K562 (cell line): ENCODE measurements around the gene SKIC2. TPM values are rescaled to one million over a fixed set of nuclear protein-coding genes. Genes with fewer than 3 reads are reported as not detected.

Experiments
- BCL6 ChIP-seq: fragments of 250-450 bp; sonication (Bioruptor Pico); IDR thresholded peaks from 2 replicates; pipeline ENCODE4 v1.4.0; 2020
- CREM ChIP-seq: IDR thresholded peaks from 2 replicates; pipeline ENCODE4 v1.6.1; 2014; ENCODE audit warnings: antibody characterized with exemption, low read depth
- KLF10 ChIP-seq: fragments of 250-450 bp; sonication (Bioruptor Pico); IDR thresholded peaks from 2 replicates; pipeline ENCODE4 v1.6.1; 2021; ENCODE audit warnings: matching md5 sums
- NFIX ChIP-seq: fragments of 250-450 bp; sonication (Bioruptor Pico); IDR thresholded peaks from 2 replicates; pipeline ENCODE4 v1.4.0; 2020; ENCODE audit warnings: low read depth, mild to moderate bottlenecking, moderate library complexity
- POLR2A ChIP-seq: fragments of 450-650 bp; conservative IDR thresholded peaks from 2 replicates; pipeline ENCODE4 v1.6.1; 2016
- RBM14 ChIP-seq: fragments of 200-400 bp; formaldehyde crosslinking; IDR thresholded peaks from 2 replicates; pipeline ENCODE4 v1.6.1; 2018; ENCODE audit warnings: low read depth, mild to moderate bottlenecking, low read length, moderate library complexity, borderline replicate concordance; ENCODE audit not compliant: insufficient read depth
- SRF ChIP-seq, 2 experiments: fragments of 250-450, 450-650 bp in 1 of 2; sonication (Bioruptor Pico) in 1 of 2; sonication (generic) in 1 of 2; formaldehyde crosslinking; IDR thresholded peaks; 2 replicates each; pipeline versions ENCODE4 v1.5.0 to v1.5.1; 2020 to 2022; ENCODE audit warnings: mild to moderate bottlenecking in 1 of 2, missing genetic modification reagents in 1 of 2
- STAT6 ChIP-seq: sonication (generic); formaldehyde crosslinking; IDR thresholded peaks from 2 replicates; pipeline ENCODE4 v1.8.1; 2023; ENCODE audit warnings: mild to moderate bottlenecking, missing genetic modification reagents
- ZFP1 ChIP-seq: fragments of 450-650 bp; formaldehyde crosslinking; IDR thresholded peaks from 2 replicates; pipeline ENCODE4 v1.4.0; 2020; ENCODE audit warnings: mild to moderate bottlenecking, mixed read lengths
- ZNF318 ChIP-seq, 2 experiments: fragments of 450-650 bp; IDR thresholded peaks; 2 replicates each; pipeline ENCODE4 v1.6.1; 2016; ENCODE audit warnings: mild to moderate bottlenecking in 2 of 2, borderline replicate concordance in 1 of 2, low read depth in 1 of 2, moderate library complexity in 1 of 2
- polyA plus RNA-seq, 8 experiments: library from polyadenylated mRNA; depleted of rRNA in 4 of 8; stranded (reverse) in 5 of 8; unstranded in 3 of 8; fragments of >200 nt; fragmentation: Nextera tagmentation in 2 of 8; fragmentation: Illumina TruSeq in 1 of 8; extraction: Ambion mirVana in 2 of 8; extraction: Trizol in 1 of 8; gene quantifications; 2 replicates each; pipeline versions ENCODE4 v1.2.1 to v1.2.3, GENCODE V29; 2011 to 2014; ENCODE audit warnings: inconsistent platforms in 1 of 8, missing spikeins in 1 of 8
- total RNA-seq, 7 experiments: library from RNA; depleted of rRNA in 6 of 7; stranded (reverse); fragments of >200 nt in 6 of 7; fragmentation: Illumina TruSeq in 2 of 7; extraction: Trizol in 2 of 7; gene quantifications; 2 replicates each; pipeline versions ENCODE4 v1.2.1 to v1.2.3, GENCODE V29; 2011 to 2021; ENCODE audit warnings: low replicate concordance in 1 of 7
- TF ChIP-seq, protein P1 (sequence below): fragments of 250-450 bp; sonication (Bioruptor Pico); IDR thresholded peaks from 2 replicates; pipeline ENCODE4 v1.4.0; 2020; ENCODE audit warnings: mild to moderate bottlenecking

Gene SKIC2
- total and polyA plus RNA-seq, 9 of the 15 experiments (the other 6 are each of a cell fraction or from before 2014, with no cell fraction given), result 3.3 to 94.6 (median 38.8) TPM

DNA sequence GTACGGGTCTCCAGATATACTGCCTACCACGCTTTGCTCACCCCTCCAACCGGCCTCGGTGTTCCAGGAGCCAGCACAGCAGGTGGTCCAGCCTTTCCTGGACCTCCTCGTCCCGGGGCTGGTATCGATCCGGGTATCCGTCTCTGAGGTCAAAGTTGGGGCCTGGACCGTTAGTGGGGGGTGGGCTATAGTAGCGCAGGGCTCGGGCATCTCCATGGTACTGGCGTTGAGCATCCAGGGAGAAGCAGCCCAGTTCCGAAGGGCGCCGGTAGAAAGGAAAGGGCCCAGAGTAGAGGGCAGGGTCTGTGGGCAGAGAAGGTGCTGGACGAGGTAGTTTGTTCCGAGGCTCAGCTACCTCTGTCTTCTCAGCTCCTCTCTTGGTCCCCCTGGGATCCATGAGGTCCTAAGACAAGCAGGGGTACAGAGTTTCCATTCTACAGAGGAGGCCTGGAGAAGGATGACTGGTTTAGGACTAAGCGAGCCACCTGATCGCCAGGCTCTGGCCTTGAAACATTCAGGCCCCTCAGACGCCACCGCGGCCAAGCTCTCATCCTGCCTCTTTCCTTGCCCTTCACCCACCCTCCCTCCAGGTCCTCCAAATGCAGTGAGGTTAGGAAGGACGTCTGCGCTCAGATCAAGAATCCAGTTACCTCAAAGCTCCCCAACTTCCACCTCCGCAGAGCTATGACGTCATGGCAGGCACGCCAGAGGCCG lies 12.5 kb downstream of the SKIC2 start (continued):
- TF ChIP-seq ZNF318 (IDR thresholded peaks at IDR 0.05; ENCODE audit: borderline replicate concordance in 1 of 2, low read depth in 1 of 2) (no peak), STAT6 (no peak), ZFP1 (peak; percentile 59; the same call in 1 of the 2 replicates), NFIX (CRISPR knock-in tag) (peak; percentile 59; the same call in 1 of the 2 replicates), BCL6 (CRISPR knock-in tag) (no peak), RBM14 (no peak), CREM (no peak), KLF10 (CRISPR knock-in tag) (0 out of 2 replicates have a peak, but pooled peaks have one; percentile 21), SRF (CRISPR knock-in tag; IDR thresholded peaks at IDR 0.05) (0 out of 4 replicates have a peak, but pooled peaks of 1 of the 2 experiments have one; percentile 34), POLR2A (peak; percentile 45)
- TF ChIP-seq, protein P1, sequence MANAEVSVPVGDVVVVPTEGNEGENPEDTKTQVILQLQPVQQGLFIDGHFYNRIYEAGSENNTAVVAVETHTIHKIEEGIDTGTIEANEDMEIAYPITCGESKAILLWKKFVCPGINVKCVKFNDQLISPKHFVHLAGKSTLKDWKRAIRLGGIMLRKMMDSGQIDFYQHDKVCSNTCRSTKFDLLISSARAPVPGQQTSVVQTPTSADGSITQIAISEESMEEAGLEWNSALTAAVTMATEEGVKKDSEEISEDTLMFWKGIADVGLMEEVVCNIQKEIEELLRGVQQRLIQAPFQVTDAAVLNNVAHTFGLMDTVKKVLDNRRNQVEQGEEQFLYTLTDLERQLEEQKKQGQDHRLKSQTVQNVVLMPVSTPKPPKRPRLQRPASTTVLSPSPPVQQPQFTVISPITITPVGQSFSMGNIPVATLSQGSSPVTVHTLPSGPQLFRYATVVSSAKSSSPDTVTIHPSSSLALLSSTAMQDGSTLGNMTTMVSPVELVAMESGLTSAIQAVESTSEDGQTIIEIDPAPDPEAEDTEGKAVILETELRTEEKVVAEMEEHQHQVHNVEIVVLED (CRISPR knock-in tag), result no peak
